Measurements from ENCODE around the gene PKNOX2.

Gene PKNOX2

GRCh38 chr11:125303186-125303585 lies 138.6 kb downstream of the PKNOX2 start:
- H3K27ac ChIP-seq, result no peak overlapping the region
- TF ChIP-seq ZFX (IDR thresholded peaks at IDR 0.05) (no peak), CTCF (conservative IDR thresholded peaks at IDR 0.05) (no peak)

- TF ChIP-seq ZFX (IDR thresholded peaks at IDR 0.05) (no peak), CTCF (conservative IDR thresholded peaks at IDR 0.05) (no peak)
- H3K27ac ChIP-seq, result no peak overlapping the region
Measured at GRCh38 chr11:125303694-125304093, 139.1 kb downstream of the PKNOX2 start.

- no peak for TF ChIP-seq ZFX (IDR thresholded peaks at IDR 0.05)
- TF ChIP-seq CTCF (conservative IDR thresholded peaks at IDR 0.05), result no peak
- H3K27ac ChIP-seq, result no peak overlapping the region
Measured at GRCh38 chr11:125304136-125304535, 139.6 kb downstream of the PKNOX2 start.

GRCh38 chr11:125304876-125305275 lies 140.3 kb downstream of the PKNOX2 start:
- H3K27ac ChIP-seq, result no peak overlapping the region
- TF ChIP-seq ZFX (IDR thresholded peaks at IDR 0.05) (no peak), CTCF (conservative IDR thresholded peaks at IDR 0.05) (no peak)

GRCh38 chr11:125305345-125305744 lies 140.8 kb downstream of the PKNOX2 start:
- no peak overlapping the region for H3K27ac ChIP-seq
- TF ChIP-seq CTCF (conservative IDR thresholded peaks at IDR 0.05) (no peak), ZFX (IDR thresholded peaks at IDR 0.05) (no peak)

GRCh38 chr11:125306476-125306875 lies 141.9 kb downstream of the PKNOX2 start:
- TF ChIP-seq CTCF (conservative IDR thresholded peaks at IDR 0.05), result no peak
- TF ChIP-seq ZFX (IDR thresholded peaks at IDR 0.05), result no peak
- H3K27ac ChIP-seq, result no peak overlapping the region

- TF ChIP-seq CTCF (conservative IDR thresholded peaks at IDR 0.05), result no peak
- no peak for TF ChIP-seq ZFX (IDR thresholded peaks at IDR 0.05)
- H3K27ac ChIP-seq, result no peak overlapping the region
Measured at GRCh38 chr11:125308246-125308645, 143.7 kb downstream of the PKNOX2 start.

Measured in C4-2B (cell line).